SK-N-SH (cell line): ENCODE data around the gene DOCK3. TPM values are rescaled to one million over a fixed set of nuclear protein-coding genes. Genes with fewer than 3 reads are reported as not detected.

Experiments
- CTCF ChIA-PET: fragments of 300-600, 350-600 bp; formaldehyde crosslinking; extraction: SDS; loops from one replicate; lab custom pipeline; 2021; lab: Yijun Ruan, JAX
- POLR2A ChIA-PET: fragments of 350-600 bp; sonication (Branson Sonifier 250); formaldehyde crosslinking; extraction: SDS; loops from one replicate; lab custom pipeline; 2020; ENCODE audit warnings: antibody characterized with exemption, inconsistent platforms; lab: Yijun Ruan, JAX
- DNase-seq: peaks from one replicate; pipeline ENCODE4 v3.0.0; 2012
- H2AFZ ChIP-seq: fragments of 200-600 bp; sonication (generic); 2 replicates; pipeline ENCODE4 v1.8.1; 2016; ENCODE audit warnings: antibody characterized with exemption, mild to moderate bottlenecking, low read depth
- H3F3A ChIP-seq: fragments of 200-600 bp; sonication (generic); replicated peaks from 2 replicates; pipeline ENCODE3; 2016; ENCODE audit warnings: antibody characterized with exemption, mild to moderate bottlenecking; ENCODE audit not compliant: insufficient read depth
- H3K27ac ChIP-seq, 2 experiments: fragments of 200-500 bp in 1 of 2; fragments of 200-600 bp in 1 of 2; sonication (Bioruptor generic) in 1 of 2; sonication (generic), shearing (Covaris generic) in 1 of 2; 2 replicates each; pipeline versions ENCODE4 v1.5.1 to v1.6.1; 2014 to 2016; ENCODE audit warnings: low read depth in 2 of 2, inconsistent platforms in 1 of 2, low read length in 1 of 2, mild to moderate bottlenecking in 1 of 2, mixed read lengths in 1 of 2
- H3K27me3 ChIP-seq: fragments of 200-600 bp; sonication (generic), shearing (Covaris generic); 2 replicates; pipeline ENCODE4 v1.6.1; 2016; ENCODE audit warnings: mixed run types; ENCODE audit not compliant: insufficient read depth
- H3K36me3 ChIP-seq, 2 experiments: fragments of 200-500 bp in 1 of 2; fragments of 200-600 bp in 1 of 2; sonication (Bioruptor generic) in 1 of 2; sonication (generic) in 1 of 2; replicated peaks in 1 of 2; 2 replicates each; pipeline versions ENCODE3 to v1.5.1; 2014 to 2016; ENCODE audit warnings: low read length in 1 of 2, mild to moderate bottlenecking in 1 of 2; ENCODE audit not compliant: insufficient read depth in 2 of 2, control insufficient read depth in 1 of 2
- H3K4me1 ChIP-seq, 2 experiments: fragments of 200-500 bp in 1 of 2; fragments of 200-600 bp in 1 of 2; sonication (Bioruptor generic) in 1 of 2; sonication (generic), shearing (Covaris generic) in 1 of 2; 2 replicates each; pipeline versions ENCODE4 v1.5.1 to v1.6.1; 2014 to 2016; ENCODE audit warnings: low read depth in 1 of 2, low read length in 1 of 2, mixed run types in 1 of 2; ENCODE audit not compliant: insufficient read depth in 2 of 2, control insufficient read depth in 1 of 2
- H3K4me2 ChIP-seq: fragments of 200-600 bp; sonication (generic), shearing (Covaris generic); 2 replicates; pipeline ENCODE4 v1.6.1; 2017; ENCODE audit warnings: mixed run types
- H3K4me3 ChIP-seq, 2 experiments: fragments of 200-500 bp in 1 of 2; fragments of 200-600 bp in 1 of 2; sonication (Bioruptor generic) in 1 of 2; sonication (generic), shearing (Covaris generic) in 1 of 2; 2 replicates each; pipeline versions ENCODE4 v1.5.1 to v1.8.1; 2014 to 2016; ENCODE audit warnings: low read depth in 2 of 2, inconsistent platforms in 1 of 2, low read length in 1 of 2, mild to moderate bottlenecking in 1 of 2, mixed read lengths in 1 of 2, moderate library complexity in 1 of 2
- H3K79me2 ChIP-seq: fragments of 200-600 bp; sonication (generic); 2 replicates; pipeline ENCODE4 v1.8.1; 2017; ENCODE audit warnings: mild to moderate bottlenecking; ENCODE audit not compliant: insufficient read depth
- H3K9ac ChIP-seq: fragments of 200-600 bp; sonication (generic); 2 replicates; pipeline ENCODE4 v1.6.1; 2017; ENCODE audit warnings: mixed run types
- H3K9me2 ChIP-seq: fragments of 200-600 bp; sonication (generic); 2 replicates; pipeline ENCODE4 v1.6.1; 2017; ENCODE audit warnings: mixed run types
- H3K9me3 ChIP-seq: fragments of 200-600 bp; sonication (generic); 2 replicates; pipeline ENCODE4 v1.6.1; 2017; ENCODE audit warnings: mixed run types, mild to moderate bottlenecking, moderate library complexity
- H4K20me1 ChIP-seq: fragments of 200-600 bp; sonication (generic); 2 replicates; pipeline ENCODE4 v1.6.1; 2017; ENCODE audit warnings: mild to moderate bottlenecking, mixed run types; ENCODE audit not compliant: insufficient read depth
- CHD2 ChIP-seq: fragments of 150-350 bp; IDR thresholded peaks from 2 replicates; pipeline ENCODE4 v1.6.1; 2018; ENCODE audit warnings: low read length; ENCODE audit not compliant: partially characterized antibody
- EZH2phosphoT487 ChIP-seq: fragments of 200-600 bp; sonication (generic); IDR thresholded peaks from 2 replicates; pipeline ENCODE4 v1.6.1; 2017; ENCODE audit warnings: low read depth, mixed run types, mild to moderate bottlenecking, antibody characterized with exemption, moderate library complexity, borderline replicate concordance
- JUND ChIP-seq: IDR thresholded peaks from 2 replicates; pipeline ENCODE4 v1.4.0; 2012
- MXI1 ChIP-seq: IDR thresholded peaks from 2 replicates; pipeline ENCODE4 v1.6.1; 2012; ENCODE audit warnings: mild to moderate bottlenecking, low read depth, low read length, improper control_type of control experiment
- NRF1 ChIP-seq: IDR thresholded peaks from 2 replicates; pipeline ENCODE4 v1.6.1; 2012; ENCODE audit warnings: low read depth, mild to moderate bottlenecking, low read length
- RAD21 ChIP-seq: IDR thresholded peaks from 2 replicates; pipeline ENCODE4 v1.6.1; 2012; ENCODE audit warnings: mild to moderate bottlenecking, low read length
- RCOR1 ChIP-seq: fragments of 150-350 bp; IDR thresholded peaks from 2 replicates; pipeline ENCODE4 v1.6.1; 2017; ENCODE audit warnings: antibody characterized with exemption, low read length
- RFX5 ChIP-seq: IDR thresholded peaks from 2 replicates; pipeline ENCODE4 v1.6.1; 2012; ENCODE audit warnings: mild to moderate bottlenecking, improper control_type of control experiment, low read length
- SMC3 ChIP-seq: IDR thresholded peaks from 2 replicates; pipeline ENCODE4 v1.6.1; 2012; ENCODE audit warnings: low read depth, low read length, improper control_type of control experiment
- TAF1 ChIP-seq: IDR thresholded peaks from 2 replicates; pipeline ENCODE4 v1.6.1; 2012; ENCODE audit warnings: low read depth, mild to moderate bottlenecking, low read length, moderate library complexity, borderline replicate concordance
- TEAD4 ChIP-seq: IDR thresholded peaks from 2 replicates; pipeline ENCODE4 v1.4.0; 2012; ENCODE audit warnings: mild to moderate bottlenecking, borderline replicate concordance; ENCODE audit not compliant: insufficient read depth
- YY1 ChIP-seq: IDR thresholded peaks from 2 replicates; pipeline ENCODE4 v1.4.0; 2012; ENCODE audit warnings: low read depth, mild to moderate bottlenecking
- WGBS: methylation state at CpG from one replicate; pipeline ENCODE4 v1.1.6; 2017; ENCODE audit warnings: low lambda C conversion rate; 5-methylcytosine and 5-hydroxymethylcytosine counted together
- polyA plus RNA-seq, 3 experiments: library from polyadenylated mRNA; depleted of rRNA; stranded (reverse); fragments of >200 nt; gene quantifications; 2 replicates each; pipeline ENCODE4 v1.2.3, GENCODE V29; 2012
- TF ChIP-seq, protein P1 (sequence below): IDR thresholded peaks from 2 replicates; pipeline ENCODE4 v1.4.0; 2012; ENCODE audit warnings: low read depth
- TF ChIP-seq, protein P2 (sequence below): fragments of 150-350 bp; IDR thresholded peaks from 2 replicates; pipeline ENCODE4 v1.6.1; 2016; ENCODE audit warnings: mild to moderate bottlenecking, low read depth, low read length
- TF ChIP-seq, protein P3 (sequence below): IDR thresholded peaks from 2 replicates; pipeline ENCODE4 v1.4.0; 2012; ENCODE audit warnings: low read depth, borderline replicate concordance
- TF ChIP-seq, protein P4 (sequence below): IDR thresholded peaks from 2 replicates; pipeline ENCODE4 v1.6.1; 2012; ENCODE audit warnings: mild to moderate bottlenecking, low read depth, low read length, moderate library complexity

The DOCK3 gene
- polyA plus RNA-seq, 1 of the 3 experiments (the other 2 are of a cell fraction): 0.05 TPM

DNA sequence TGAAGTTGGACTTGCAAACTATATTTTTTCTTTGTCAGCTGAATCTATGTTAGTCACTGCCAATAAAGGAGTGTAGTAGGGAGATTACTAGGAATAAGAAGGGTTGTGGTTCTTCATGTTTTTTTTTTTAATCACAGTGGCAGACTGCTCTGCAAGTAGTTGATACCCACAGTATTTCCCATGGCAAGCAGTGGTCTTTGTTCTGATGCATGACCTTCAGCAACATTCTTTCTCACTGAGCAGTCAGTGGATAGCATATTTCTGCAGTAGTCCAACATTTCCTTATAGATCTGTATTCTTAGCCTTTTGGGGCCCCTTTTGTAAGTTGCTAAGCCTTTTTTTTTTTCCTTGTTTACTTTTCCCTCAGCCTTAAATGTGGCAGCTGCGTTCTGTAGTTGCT lies 151.1 kb downstream of the DOCK3 start:
- POLR2A ChIA-PET: no interaction called here
- H3K27ac ChIP-seq: no peak overlapping the region
- no peaks in the 10 kb centered on the region for H3K27me3 ChIP-seq
- no peak for DNase-seq
- WGBS: 0% methylated on average over 1 of the region's 1 CpG
- CTCF ChIA-PET: no interaction called here
- H3F3A ChIP-seq: no peaks in the 10 kb centered on the region
- H3K79me2 ChIP-seq: no peaks in the 10 kb centered on the region
- H2AFZ ChIP-seq: no peak overlapping the region
- H3K4me1 ChIP-seq: no peaks in the 10 kb centered on the region
- no peaks in the 10 kb centered on the region for H4K20me1 ChIP-seq
- no peak for TF ChIP-seq EZH2phosphoT487
- TF ChIP-seq, protein P1, sequence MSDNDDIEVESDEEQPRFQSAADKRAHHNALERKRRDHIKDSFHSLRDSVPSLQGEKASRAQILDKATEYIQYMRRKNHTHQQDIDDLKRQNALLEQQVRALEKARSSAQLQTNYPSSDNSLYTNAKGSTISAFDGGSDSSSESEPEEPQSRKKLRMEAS: no peak
- TF ChIP-seq, protein P2, sequence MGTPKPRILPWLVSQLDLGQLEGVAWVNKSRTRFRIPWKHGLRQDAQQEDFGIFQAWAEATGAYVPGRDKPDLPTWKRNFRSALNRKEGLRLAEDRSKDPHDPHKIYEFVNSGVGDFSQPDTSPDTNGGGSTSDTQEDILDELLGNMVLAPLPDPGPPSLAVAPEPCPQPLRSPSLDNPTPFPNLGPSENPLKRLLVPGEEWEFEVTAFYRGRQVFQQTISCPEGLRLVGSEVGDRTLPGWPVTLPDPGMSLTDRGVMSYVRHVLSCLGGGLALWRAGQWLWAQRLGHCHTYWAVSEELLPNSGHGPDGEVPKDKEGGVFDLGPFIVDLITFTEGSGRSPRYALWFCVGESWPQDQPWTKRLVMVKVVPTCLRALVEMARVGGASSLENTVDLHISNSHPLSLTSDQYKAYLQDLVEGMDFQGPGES: no peak
- TF ChIP-seq JUND: no peak
- TF ChIP-seq, protein P3, sequence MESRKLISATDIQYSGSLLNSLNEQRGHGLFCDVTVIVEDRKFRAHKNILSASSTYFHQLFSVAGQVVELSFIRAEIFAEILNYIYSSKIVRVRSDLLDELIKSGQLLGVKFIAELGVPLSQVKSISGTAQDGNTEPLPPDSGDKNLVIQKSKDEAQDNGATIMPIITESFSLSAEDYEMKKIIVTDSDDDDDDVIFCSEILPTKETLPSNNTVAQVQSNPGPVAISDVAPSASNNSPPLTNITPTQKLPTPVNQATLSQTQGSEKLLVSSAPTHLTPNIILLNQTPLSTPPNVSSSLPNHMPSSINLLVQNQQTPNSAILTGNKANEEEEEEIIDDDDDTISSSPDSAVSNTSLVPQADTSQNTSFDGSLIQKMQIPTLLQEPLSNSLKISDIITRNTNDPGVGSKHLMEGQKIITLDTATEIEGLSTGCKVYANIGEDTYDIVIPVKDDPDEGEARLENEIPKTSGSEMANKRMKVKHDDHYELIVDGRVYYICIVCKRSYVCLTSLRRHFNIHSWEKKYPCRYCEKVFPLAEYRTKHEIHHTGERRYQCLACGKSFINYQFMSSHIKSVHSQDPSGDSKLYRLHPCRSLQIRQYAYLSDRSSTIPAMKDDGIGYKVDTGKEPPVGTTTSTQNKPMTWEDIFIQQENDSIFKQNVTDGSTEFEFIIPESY: no peak
- TF ChIP-seq, protein P4, sequence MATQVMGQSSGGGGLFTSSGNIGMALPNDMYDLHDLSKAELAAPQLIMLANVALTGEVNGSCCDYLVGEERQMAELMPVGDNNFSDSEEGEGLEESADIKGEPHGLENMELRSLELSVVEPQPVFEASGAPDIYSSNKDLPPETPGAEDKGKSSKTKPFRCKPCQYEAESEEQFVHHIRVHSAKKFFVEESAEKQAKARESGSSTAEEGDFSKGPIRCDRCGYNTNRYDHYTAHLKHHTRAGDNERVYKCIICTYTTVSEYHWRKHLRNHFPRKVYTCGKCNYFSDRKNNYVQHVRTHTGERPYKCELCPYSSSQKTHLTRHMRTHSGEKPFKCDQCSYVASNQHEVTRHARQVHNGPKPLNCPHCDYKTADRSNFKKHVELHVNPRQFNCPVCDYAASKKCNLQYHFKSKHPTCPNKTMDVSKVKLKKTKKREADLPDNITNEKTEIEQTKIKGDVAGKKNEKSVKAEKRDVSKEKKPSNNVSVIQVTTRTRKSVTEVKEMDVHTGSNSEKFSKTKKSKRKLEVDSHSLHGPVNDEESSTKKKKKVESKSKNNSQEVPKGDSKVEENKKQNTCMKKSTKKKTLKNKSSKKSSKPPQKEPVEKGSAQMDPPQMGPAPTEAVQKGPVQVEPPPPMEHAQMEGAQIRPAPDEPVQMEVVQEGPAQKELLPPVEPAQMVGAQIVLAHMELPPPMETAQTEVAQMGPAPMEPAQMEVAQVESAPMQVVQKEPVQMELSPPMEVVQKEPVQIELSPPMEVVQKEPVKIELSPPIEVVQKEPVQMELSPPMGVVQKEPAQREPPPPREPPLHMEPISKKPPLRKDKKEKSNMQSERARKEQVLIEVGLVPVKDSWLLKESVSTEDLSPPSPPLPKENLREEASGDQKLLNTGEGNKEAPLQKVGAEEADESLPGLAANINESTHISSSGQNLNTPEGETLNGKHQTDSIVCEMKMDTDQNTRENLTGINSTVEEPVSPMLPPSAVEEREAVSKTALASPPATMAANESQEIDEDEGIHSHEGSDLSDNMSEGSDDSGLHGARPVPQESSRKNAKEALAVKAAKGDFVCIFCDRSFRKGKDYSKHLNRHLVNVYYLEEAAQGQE: no peak
- TF ChIP-seq MXI1: no peak
- TF ChIP-seq TAF1: no peak
- no peak for TF ChIP-seq RAD21
- TF ChIP-seq SMC3: no peak
- no peak for TF ChIP-seq CHD2
- TF ChIP-seq TEAD4: no peak
- no peak for TF ChIP-seq NRF1
- no peak for TF ChIP-seq YY1
- no peak for TF ChIP-seq RCOR1
- no peak for TF ChIP-seq RFX5
- no peak overlapping the region for H3K4me3 ChIP-seq
- H3K9me2 ChIP-seq: no peaks in the 10 kb centered on the region
- no peaks in the 10 kb centered on the region for H3K36me3 ChIP-seq
- H3K4me2 ChIP-seq: no peak overlapping the region
- no peak overlapping the region for H3K9ac ChIP-seq
- no peaks in the 10 kb centered on the region for H3K9me3 ChIP-seq
